Measurements from ENCODE around the gene SLC31A1. TPM values are rescaled to one million over a fixed set of nuclear protein-coding genes. Genes with fewer than 3 reads are reported as not detected.

SLC31A1 gene
- total and polyA plus RNA-seq, 2 of the 8 experiments (the other 6 are each of a cell fraction or from before 2014, with no cell fraction given) = 23.9 to 40.8 TPM

DNA sequence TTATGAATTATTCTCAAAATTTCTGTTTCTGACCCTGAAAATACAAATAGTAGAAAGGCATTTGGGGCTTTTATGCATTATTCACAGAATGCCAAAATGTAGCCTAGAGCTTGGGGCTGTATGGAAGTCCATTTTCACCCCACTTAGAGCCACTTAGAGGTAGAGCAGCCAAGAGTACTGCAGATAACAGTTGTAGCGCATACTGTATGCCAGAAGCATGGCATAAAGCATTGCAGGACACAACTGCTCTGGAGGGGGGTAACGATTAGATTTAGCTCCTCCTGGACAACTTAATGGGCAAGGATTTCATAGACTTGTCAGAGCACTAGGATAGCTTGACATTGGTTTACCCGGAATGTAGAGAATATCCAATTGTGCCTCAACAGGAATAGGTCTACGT lies 15.7 kb downstream of the SLC31A1 start:
- FAIRE-seq = no peak

More for the DNA sequence above, 15.7 kb downstream of the SLC31A1 start:
- H3K36me3 ChIP-seq (ENCODE audit: control insufficient read depth in 2 of 4, insufficient read depth in 4 of 4, low read length in 3 of 4) = no peaks in the 10 kb centered on the region
- no peaks in the 10 kb centered on the region for H3K79me2 ChIP-seq (ENCODE audit: control insufficient read depth in 1 of 2, insufficient read depth in 2 of 2, low read length in 2 of 2)
- H4K8ac ChIP-seq (ENCODE audit: extremely low read depth, insufficient read depth, low read length) = no peak overlapping the region
- no peak for DNase-seq (ENCODE audit: low read depth in 1 of 2, low spot score in 2 of 2)
- no peak overlapping the region for H3K4ac ChIP-seq (replicated peaks; ENCODE audit: insufficient read length, low read depth, low read length)
- H2AFZ ChIP-seq (ENCODE audit: low read length) = no peak overlapping the region
- H3K4me3 ChIP-seq (ENCODE audit: extremely low read depth in 1 of 4, insufficient read depth in 2 of 4, low read depth in 3 of 4, low read length in 4 of 4) = no peak overlapping the region
- H2BK5ac ChIP-seq (ENCODE audit: low read depth, low read length) = no peak overlapping the region
- H2BK120ac ChIP-seq (replicated peaks; ENCODE audit: low read depth, low read length) = no peak overlapping the region
- H3K79me1 ChIP-seq (ENCODE audit: low read depth, low read length) = no peaks in the 10 kb centered on the region
- no peaks in the 10 kb centered on the region for H3K4me1 ChIP-seq (replicated peaks in 1 of 4; ENCODE audit: control insufficient read depth in 3 of 4, insufficient read depth in 4 of 4, low read length in 3 of 4)
- H4K91ac ChIP-seq (replicated peaks; ENCODE audit: insufficient read length, low read length) = no peak overlapping the region
- H2BK15ac ChIP-seq (ENCODE audit: low read length) = no peak overlapping the region
- no peak overlapping the region for H3K18ac ChIP-seq (ENCODE audit: extremely low read depth, low read length)
- ChIA-PET CTCF (ENCODE audit: partially characterized antibody) (interaction anchor here (1.0 kb wide), 1 partner anchor 14 kb away, joined by 3 read pairs; no protein-coding TSS in a partner anchor), POLR2A (ENCODE audit: partially characterized antibody) (no interaction called here)
- H3K4me2 ChIP-seq (ENCODE audit: insufficient read depth in 1 of 2, low read depth in 2 of 2, low read length in 2 of 2) = no peak overlapping the region
- 91% methylated on average over 4 of the region's 4 CpGs; no CpG with 5 or more reads in 1 of the 2 experiments for WGBS, 2 experiments (ENCODE audit: extremely low coverage in 1 of 2, insufficient coverage in 1 of 2, insufficient read length in 1 of 2, insufficient replicate concordance in 2 of 2, low coverage in 1 of 2, low lambda C conversion rate in 2 of 2, missing lambda C conversion rate in 1 of 2)
- H2BK12ac ChIP-seq (ENCODE audit: low read depth, low read length) = no peak overlapping the region
- no peak overlapping the region for H3K23ac ChIP-seq (ENCODE audit: insufficient read length)
- H4K5ac ChIP-seq (ENCODE audit: insufficient read length, low read depth, low read length) = no peak overlapping the region
- no peak overlapping the region for H2BK20ac ChIP-seq (ENCODE audit: low read length)
- H3K27me3 ChIP-seq (replicated peaks in 1 of 4; ENCODE audit: control insufficient read depth in 3 of 4, extremely low read depth in 1 of 4, insufficient read depth in 3 of 4, low read length in 3 of 4) = no peaks in the 10 kb centered on the region
- H3K14ac ChIP-seq (ENCODE audit: insufficient read length) = no peak overlapping the region
- no peak for TF ChIP-seq KDM4A (IDR thresholded peaks at IDR 0.05; ENCODE audit: low read depth, low read length, severe bottlenecking)
- no peak for TF ChIP-seq FOSL1 (IDR thresholded peaks at IDR 0.05; ENCODE audit: insufficient read depth, low read depth, low read length)
- TF ChIP-seq CBX5 (IDR thresholded peaks at IDR 0.05; ENCODE audit: low read depth, low read length) = no peak
- no peak for TF ChIP-seq TEAD4 (IDR thresholded peaks at IDR 0.05; ENCODE audit: low read depth, low read length)
- TF ChIP-seq TAF1 (IDR thresholded peaks at IDR 0.05; ENCODE audit: low read depth, low read length) = no peak
- H3K9ac ChIP-seq (replicated peaks in 1 of 4; ENCODE audit: extremely low read depth in 1 of 4, low read depth in 3 of 4, low read length in 3 of 4) = no peak overlapping the region
- no peak overlapping the region for H3K27ac ChIP-seq (ENCODE audit: low read depth, low read length)
- no peaks in the 10 kb centered on the region for H3K9me3 ChIP-seq (ENCODE audit: insufficient read depth in 2 of 2, low read depth in 1 of 2, low read length in 1 of 2)
- no peak overlapping the region for H2AK5ac ChIP-seq (ENCODE audit: low read depth, low read length)
- H4K20me1 ChIP-seq (replicated peaks in 1 of 2; ENCODE audit: control insufficient read depth in 1 of 2, insufficient read depth in 2 of 2, low read length in 2 of 2) = peaks cover 0 to 1% of the 10 kb centered on the region in 2 experiments
- H3K23me2 ChIP-seq (ENCODE audit: low read depth, low read length) = no peaks in the 10 kb centered on the region
- H3K56ac ChIP-seq (replicated peaks; ENCODE audit: insufficient read length, low read depth, low read length) = no peak overlapping the region
